K562 (cell line): ENCODE measurements around the gene FBXL4.

Source experiments
- BRD4 ChIP-seq: fragments of 200-600 bp; sonication (generic); IDR thresholded peaks from 2 replicates; pipeline ENCODE4 v1.6.1; 2017; ENCODE audit warnings: inconsistent platforms
- EP300 ChIP-seq: IDR thresholded peaks from 2 replicates; pipeline ENCODE4 v1.6.1; 2012; ENCODE audit warnings: low read length, improper control_type of control experiment
- ESRRB ChIP-seq: fragments of 250-450 bp; sonication (Bioruptor Pico); IDR thresholded peaks from 2 replicates; pipeline ENCODE4 v1.5.0; 2020; ENCODE audit warnings: mild to moderate bottlenecking, moderate library complexity, borderline replicate concordance
- FOSL1 ChIP-seq: fragments of 200-800 bp; sonication (Bioruptor generic); conservative IDR thresholded peaks from 2 replicates; pipeline ENCODE4 v1.6.1; 2016; ENCODE audit warnings: missing genetic modification characterization, missing compliant biosample characterization
- FOXM1 ChIP-seq, 2 experiments: fragments of 450-650 bp in 1 of 2; sonication (generic) in 1 of 2; formaldehyde crosslinking in 1 of 2; IDR thresholded peaks; 2 replicates each; pipeline versions ENCODE4 v1.6.1 to v1.9.0; 2017 to 2022; ENCODE audit warnings: low read depth in 2 of 2, mild to moderate bottlenecking in 2 of 2, missing genetic modification reagents in 1 of 2, moderate library complexity in 1 of 2
- FOXP1 ChIP-seq: sonication (generic); formaldehyde crosslinking; IDR thresholded peaks from 2 replicates; pipeline ENCODE4 v1.8.0; 2022; ENCODE audit warnings: mild to moderate bottlenecking, missing genetic modification reagents
- MYNN ChIP-seq, 2 experiments: sonication (generic); formaldehyde crosslinking in 1 of 2; IDR thresholded peaks; 2 replicates each; pipeline versions ENCODE4 v1.5.0 to v1.6.1; 2016 to 2020; ENCODE audit warnings: antibody characterized with exemption in 1 of 2, missing genetic modification reagents in 1 of 2
- NFIC ChIP-seq: fragments of 450-650 bp; IDR thresholded peaks from 2 replicates; pipeline ENCODE4 v1.6.1; 2017; ENCODE audit warnings: mild to moderate bottlenecking, inconsistent platforms
- SP2 ChIP-seq: IDR thresholded peaks from 2 replicates; pipeline ENCODE4 v1.6.1; 2011; ENCODE audit warnings: mild to moderate bottlenecking, low read depth, low read length, moderate library complexity; ENCODE audit not compliant: poor library complexity, severe bottlenecking; ENCODE audit errors: extremely low read depth
- ZNF639 ChIP-seq, 2 experiments: fragments of 200-800 bp in 1 of 2; sonication (Bioruptor generic) in 1 of 2; sonication (generic) in 1 of 2; formaldehyde crosslinking in 1 of 2; IDR thresholded peaks in 1 of 2; conservative IDR thresholded peaks in 1 of 2; 2 replicates each; pipeline versions ENCODE4 v1.5.0 to v1.6.1; 2016 to 2020; ENCODE audit warnings: missing compliant biosample characterization in 1 of 2, missing genetic modification characterization in 1 of 2, missing genetic modification reagents in 1 of 2
- TF ChIP-seq, protein P1 (sequence below), 2 experiments: fragments of 450-650 bp in 1 of 2; sonication (generic) in 1 of 2; formaldehyde crosslinking in 1 of 2; IDR thresholded peaks in 1 of 2; conservative IDR thresholded peaks in 1 of 2; 2 replicates each; pipeline versions ENCODE4 v1.6.1 to v1.8.1; 2016 to 2023; ENCODE audit warnings: mild to moderate bottlenecking in 2 of 2, moderate library complexity in 2 of 2, inconsistent platforms in 1 of 2, missing genetic modification reagents in 1 of 2
- TF ChIP-seq, protein P2 (sequence below), 3 experiments: IDR thresholded peaks in 2 of 3; conservative IDR thresholded peaks in 1 of 3; 2 replicates each; pipeline ENCODE4 v1.5.1; 2011 to 2012; ENCODE audit warnings: low read length in 3 of 3, mild to moderate bottlenecking in 3 of 3, control low read depth in 2 of 3, improper control_type of control experiment in 1 of 3, inconsistent platforms in 1 of 3, low read depth in 1 of 3, mixed read lengths in 1 of 3, moderate library complexity in 1 of 3; ENCODE audit not compliant: insufficient read depth in 2 of 3

- TF ChIP-seq FOXM1 (IDR thresholded peaks at IDR 0.05; ENCODE audit: low read depth) (no peak), FOXM1 (CRISPR knock-in tag; IDR thresholded peaks at IDR 0.05; ENCODE audit: low read depth) (no peak), FOXP1 (no peak), MYNN (IDR thresholded peaks at IDR 0.05) (no peak), MYNN (CRISPR knock-in tag; IDR thresholded peaks at IDR 0.05) (no peak), ESRRB (CRISPR knock-in tag) (no peak), ZNF639 (CRISPR knock-in tag; conservative IDR thresholded peaks at IDR 0.05 in 1 of 2, IDR thresholded peaks at IDR 0.05 in 1 of 2) (no peak), FOSL1 (no peak), EP300 (no peak), SP2 (no peak), BRD4 (no peak), NFIC (no peak)
- TF ChIP-seq, protein P1, sequence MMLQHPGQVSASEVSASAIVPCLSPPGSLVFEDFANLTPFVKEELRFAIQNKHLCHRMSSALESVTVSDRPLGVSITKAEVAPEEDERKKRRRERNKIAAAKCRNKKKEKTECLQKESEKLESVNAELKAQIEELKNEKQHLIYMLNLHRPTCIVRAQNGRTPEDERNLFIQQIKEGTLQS (IDR thresholded peaks at IDR 0.05): no peak
- TF ChIP-seq, protein P1 (CRISPR knock-in tag; conservative IDR thresholded peaks at IDR 0.05): no peak
- TF ChIP-seq, protein P2, sequence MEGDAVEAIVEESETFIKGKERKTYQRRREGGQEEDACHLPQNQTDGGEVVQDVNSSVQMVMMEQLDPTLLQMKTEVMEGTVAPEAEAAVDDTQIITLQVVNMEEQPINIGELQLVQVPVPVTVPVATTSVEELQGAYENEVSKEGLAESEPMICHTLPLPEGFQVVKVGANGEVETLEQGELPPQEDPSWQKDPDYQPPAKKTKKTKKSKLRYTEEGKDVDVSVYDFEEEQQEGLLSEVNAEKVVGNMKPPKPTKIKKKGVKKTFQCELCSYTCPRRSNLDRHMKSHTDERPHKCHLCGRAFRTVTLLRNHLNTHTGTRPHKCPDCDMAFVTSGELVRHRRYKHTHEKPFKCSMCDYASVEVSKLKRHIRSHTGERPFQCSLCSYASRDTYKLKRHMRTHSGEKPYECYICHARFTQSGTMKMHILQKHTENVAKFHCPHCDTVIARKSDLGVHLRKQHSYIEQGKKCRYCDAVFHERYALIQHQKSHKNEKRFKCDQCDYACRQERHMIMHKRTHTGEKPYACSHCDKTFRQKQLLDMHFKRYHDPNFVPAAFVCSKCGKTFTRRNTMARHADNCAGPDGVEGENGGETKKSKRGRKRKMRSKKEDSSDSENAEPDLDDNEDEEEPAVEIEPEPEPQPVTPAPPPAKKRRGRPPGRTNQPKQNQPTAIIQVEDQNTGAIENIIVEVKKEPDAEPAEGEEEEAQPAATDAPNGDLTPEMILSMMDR (IDR thresholded peaks at IDR 0.05 in 2 of 3, conservative IDR thresholded peaks at IDR 0.05 in 1 of 3; ENCODE audit: insufficient read depth in 2 of 3, low read depth in 1 of 3, low read length in 3 of 3): no peak
These were observed 10.4 kb downstream of the FBXL4 start for GRCh38 chr6:98937351-98937750.
